ENCODE results near the gene ACOX3.

ACOX3 gene

DNA sequence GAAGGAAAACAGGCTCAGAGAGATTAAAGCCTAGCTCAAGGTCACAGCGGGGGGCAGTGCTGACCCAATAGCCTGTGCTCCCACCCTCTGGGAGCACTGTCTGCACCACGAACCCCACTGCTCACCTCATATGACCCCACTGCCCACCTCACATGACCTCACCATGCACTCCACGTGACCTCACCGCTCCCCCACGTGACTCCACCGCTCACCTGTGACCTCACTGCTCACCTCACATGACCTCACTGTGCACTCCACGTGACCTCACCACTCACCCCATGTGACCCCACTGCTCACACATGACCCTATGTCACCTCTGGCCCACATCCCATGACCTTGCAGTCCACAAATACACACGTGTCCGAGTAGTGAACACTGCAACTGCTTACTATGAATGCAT, 55.4 kb downstream of the ACOX3 start:
- DNase-seq, result no peak

DNA sequence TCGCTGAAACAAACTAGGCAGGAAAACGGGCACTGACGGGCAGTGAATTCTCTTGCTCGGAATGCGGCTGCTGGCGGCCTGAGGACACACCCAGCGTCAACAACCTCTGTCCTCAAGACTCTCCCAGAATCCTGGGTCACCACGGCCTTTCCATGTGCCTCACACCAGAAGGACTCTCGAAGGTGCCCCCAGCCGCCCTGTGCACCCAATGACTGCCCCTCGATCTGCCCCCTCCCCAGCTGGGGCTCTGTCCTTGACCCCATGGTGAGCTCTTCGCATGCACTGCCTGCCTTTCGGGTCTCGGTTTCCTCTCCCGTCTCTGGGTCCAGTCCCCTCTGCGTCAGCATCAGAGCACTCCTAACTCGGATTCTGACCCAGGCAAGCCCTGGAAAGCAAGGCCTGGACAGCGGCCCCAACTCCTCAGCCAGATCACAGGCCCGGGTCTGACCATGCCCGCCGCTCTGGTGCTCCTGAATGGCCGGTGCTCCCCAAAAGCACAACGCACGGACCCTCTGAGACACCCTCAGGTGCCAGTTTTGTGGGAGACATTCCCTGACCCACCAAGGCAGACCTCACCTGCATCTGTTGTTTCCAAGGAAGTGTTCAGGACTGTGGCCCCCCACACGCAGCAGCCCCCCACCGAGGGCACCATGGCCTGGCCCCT, 56.0 kb downstream of the ACOX3 start:
- no peak for DNase-seq

- no peak for DNase-seq
These were observed 56.9 kb downstream of the ACOX3 start for GRCh38 chr4:8383451-8384160.

- DNase-seq, result no peak
These were observed 57.5 kb downstream of the ACOX3 start for GRCh38 chr4:8383016-8383415.

DNA sequence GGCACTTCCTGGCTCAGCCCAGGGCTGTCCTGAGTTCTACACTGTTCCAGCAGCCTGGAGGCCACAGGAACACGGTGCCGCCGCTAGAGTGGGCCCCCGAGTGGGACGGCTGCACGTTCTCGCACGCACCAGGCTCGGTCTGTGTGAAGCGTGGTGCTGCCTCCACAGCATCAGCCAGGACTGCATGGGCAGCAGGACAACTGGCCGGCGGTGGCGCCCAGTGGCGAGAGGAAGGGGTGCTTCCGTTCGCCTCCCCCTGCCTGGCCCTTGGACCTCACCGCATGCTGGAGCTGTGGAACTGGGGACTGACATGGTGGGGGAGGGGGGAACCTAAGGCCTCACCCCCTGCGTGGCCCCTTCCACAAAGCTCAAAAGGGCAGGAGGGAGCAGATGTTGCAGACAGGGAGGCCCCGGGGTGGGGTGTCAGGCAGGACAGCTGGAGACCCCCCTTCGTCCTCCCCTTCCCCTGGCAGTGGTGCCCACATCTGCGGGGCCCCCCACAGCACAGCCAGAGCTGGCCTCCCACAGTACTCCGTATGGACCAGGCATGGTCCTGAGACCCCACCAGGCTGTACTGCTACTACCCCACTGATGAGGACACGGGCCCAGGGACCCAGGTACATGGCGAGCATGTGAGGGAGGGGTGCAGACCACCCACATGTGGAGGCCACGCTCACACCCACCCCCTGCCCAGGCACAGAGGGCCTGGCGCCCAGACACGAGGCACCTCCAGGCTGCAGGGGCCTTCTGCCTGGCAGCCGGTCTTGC, 58.5 kb downstream of the ACOX3 start:
- no peak for DNase-seq

DNA sequence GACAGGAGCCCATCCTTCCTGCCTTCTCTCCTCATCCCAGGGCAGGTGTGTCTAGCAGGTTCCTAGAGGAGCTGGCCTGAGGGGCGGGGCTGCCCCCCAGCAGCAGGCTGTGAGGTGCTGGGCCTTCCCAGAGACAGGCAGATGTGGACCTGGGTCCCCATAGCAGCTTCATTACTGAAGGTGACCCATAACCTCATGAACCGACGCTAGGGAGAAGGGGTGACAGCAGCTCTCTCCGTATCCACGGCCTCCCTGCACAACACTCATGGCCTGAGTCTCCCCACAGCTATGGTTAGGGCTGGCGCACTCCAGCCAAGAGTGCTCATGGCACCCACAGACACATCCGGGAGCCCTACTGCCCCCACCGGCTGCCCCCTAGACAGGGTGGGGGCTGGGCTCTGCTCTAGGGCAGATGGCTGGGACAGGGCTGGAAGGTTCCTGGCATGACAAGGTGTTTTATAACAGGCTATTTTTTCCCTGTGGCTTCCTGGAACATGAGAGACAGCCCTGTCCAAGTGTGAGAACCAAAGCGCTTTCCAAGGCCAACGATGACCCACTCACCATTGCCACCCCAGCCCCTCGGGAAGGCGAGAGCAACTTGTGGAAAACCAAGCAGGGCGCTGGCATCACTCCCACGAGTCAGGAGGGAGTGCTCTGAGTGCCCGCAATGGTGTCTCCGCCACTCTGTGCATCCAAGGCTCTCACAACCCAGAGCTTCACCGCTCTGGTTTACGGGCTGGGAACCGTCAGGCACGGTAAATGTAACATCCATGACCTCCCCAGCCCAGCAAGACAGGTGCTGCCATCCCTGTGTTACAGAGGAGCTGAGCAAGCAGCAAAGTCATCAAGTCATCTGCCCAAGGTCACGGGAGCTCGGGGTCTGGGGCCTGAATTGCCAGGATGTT, 59.8 kb downstream of the ACOX3 start:
- no peak for DNase-seq

- DNase-seq, result no peak
These were observed 60.8 kb downstream of the ACOX3 start for GRCh38 chr4:8379771-8380170.

DNA sequence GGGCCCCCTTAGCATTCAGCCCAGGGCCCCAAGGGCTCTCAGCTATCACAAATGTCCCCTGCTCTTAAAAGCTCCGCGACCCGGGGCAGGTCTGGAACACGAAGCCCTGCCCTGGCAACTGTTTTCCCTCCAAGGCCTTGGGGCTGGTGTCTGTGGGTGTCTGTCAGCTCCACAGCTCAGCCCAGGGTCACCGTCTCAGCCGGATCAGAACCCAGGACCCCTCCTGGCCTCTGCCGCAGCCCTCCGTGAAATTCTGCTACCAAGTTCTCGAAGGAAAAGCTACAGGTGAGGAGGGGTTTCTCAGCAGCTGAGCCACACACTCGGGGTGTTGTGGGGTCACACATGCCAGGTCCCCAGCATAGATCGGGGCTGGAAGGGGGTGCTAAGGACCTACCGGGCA, 61.2 kb downstream of the ACOX3 start:
- DNase-seq, result no peak

- no peak for DNase-seq
These were observed 61.7 kb downstream of the ACOX3 start for GRCh38 chr4:8378776-8379175.

GRCh38 chr4:8378101-8378724, 62.3 kb downstream of the ACOX3 start:
- DNase-seq, result no peak

DNA sequence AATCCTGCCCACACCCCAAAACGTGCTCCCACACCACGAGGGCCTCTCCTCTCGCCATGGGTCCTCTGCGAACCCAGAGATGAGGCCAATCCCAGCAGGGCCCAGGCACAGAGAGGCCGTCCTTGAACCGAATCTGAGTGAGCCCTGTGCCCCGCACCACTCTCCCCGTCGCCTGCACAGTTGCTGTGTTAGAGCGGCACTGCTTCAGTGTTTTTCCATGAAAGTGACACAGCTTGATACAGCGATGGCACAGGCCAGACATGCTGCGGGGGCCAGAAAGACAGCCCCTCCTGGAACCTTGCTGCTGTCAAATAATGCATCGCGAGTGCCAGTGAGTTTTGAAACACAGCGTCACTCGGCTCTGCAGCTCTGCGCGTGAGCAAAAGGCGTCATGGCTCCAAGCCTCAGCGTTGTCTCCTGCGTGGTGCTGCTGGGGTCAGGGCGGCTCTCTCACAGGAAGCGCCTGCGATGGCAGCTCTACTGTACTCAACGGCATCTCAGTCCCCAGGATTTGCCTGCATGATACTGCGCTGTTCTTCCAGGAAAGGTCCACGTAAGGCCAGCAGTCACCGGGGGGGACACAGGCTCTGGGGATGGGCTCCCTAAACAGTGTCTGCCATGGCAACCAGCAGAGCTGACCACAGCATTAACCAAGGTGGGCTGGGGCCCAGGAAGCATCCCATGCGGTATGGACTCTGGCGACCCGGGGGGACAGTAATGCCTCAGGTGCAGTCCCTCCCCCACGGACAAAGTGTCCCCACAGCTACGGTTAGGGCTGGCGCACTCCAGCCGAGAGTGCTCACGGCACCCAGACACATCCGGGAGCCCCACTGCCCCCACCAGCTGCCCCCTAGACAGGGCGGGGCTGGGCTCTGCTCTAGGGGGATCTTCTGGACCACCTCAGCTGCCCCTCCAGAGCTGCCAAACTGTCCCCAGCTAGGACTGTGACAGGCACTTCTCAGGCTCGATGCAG, 63.1 kb downstream of the ACOX3 start:
- DNase-seq, result no peak

- no peak for DNase-seq
These were observed 64.0 kb downstream of the ACOX3 start for GRCh38 chr4:8376361-8377102.

GRCh38 chr4:8374851-8375649, 65.5 kb downstream of the ACOX3 start:
- DNase-seq, result no peak

DNA sequence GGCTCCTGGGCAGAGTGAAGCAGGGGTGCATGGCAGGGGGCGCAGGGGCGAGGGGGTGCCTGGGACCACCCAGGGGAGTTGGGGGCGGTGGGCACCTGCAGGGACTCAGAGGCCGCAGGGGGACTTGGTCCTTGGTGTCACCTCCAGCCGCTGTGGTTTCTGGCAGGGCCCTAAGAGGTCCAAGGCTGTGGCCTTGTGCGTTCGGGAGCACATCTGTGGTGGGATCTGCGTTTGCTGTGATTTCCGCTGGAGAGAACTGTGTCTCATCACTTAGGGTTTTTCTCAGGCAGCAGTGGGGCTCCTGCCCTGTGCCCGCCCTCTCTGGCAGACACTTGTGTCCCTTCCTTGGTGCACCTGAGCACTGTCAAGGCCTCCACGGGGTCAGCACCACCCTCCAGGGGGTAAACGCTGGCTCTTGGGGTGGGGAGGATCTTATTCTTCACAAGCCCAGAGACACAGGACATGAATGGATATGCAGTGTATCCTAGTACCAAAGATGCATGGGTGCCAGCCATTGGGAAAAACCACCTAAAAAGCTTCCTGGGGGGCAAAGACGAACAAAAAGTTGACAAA, 66.5 kb downstream of the ACOX3 start:
- no peak for DNase-seq

DNA sequence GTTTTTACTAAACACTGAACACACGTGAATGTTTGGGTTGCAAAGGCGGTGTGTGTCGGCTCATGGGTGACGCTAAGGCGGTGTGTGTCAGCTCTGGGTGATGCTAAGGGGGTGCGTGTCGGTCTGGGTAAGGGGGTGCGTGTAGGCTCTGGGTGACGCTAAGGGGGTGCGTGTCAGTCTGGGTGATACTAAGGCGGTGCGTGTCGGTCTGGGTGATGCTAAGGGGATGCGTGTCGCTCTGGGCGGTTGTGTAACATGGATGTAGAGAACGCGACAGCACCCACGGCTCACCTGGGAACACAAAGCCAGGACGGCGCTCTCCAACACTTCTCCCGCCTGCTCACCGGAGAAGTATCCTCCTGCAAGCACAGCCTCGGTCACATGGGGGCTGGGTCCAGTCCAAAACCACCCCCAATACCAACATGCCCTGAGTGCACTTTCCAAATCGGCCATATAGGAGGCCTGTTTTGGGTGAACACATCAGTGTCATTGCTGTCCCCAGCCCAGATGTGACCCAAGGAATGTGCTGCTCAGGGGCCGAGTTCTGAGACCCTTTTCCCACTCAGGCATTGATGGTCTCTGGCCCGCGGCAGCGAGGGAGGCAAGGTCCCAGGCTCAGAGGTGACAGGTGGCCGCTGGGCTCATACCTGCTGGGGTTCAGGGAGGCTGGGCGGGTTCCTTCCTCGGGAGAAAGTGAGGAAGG, 67.1 kb downstream of the ACOX3 start:
- no peak for DNase-seq

GRCh38 chr4:8372506-8372905, 68.0 kb downstream of the ACOX3 start:
- DNase-seq, result no peak

GRCh38 chr4:8371596-8371995, 68.9 kb downstream of the ACOX3 start:
- DNase-seq, result no peak

- no peak for DNase-seq
These were observed 69.5 kb downstream of the ACOX3 start for GRCh38 chr4:8370835-8371595.
